Esophagus squamous epithelium (tissue), 5 donors: Measurements from ENCODE around the gene LAP3. TPM values are rescaled to one million over a fixed set of nuclear protein-coding genes. Genes with fewer than 3 reads are reported as not detected.

Experiments
- DNase-seq: peaks from one replicate; lab custom pipeline; 2025; lab: John Stamatoyannopoulos, UW
- H3K27ac ChIP-seq, 4 donors: fragments of 200-600 bp; sonication (generic); one replicate each; pipeline ENCODE4 v1.5.1; 2016 to 2019; ENCODE audit warnings: mild to moderate bottlenecking in 1 of 4
- H3K27me3 ChIP-seq, 4 donors: fragments of 200-600 bp; sonication (generic); 1 replicate in 3 of 4; 2 replicates in 1 of 4; pipeline versions ENCODE4 v1.5.1 to v1.6.0; 2017 to 2021; ENCODE audit warnings: antibody characterized with exemption in 1 of 4
- H3K36me3 ChIP-seq, 3 donors: fragments of 200-600 bp; sonication (generic); one replicate each; pipeline ENCODE4 v1.5.1; 2016 to 2019
- H3K4me1 ChIP-seq, 3 donors: fragments of 200-600 bp; sonication (generic); one replicate each; pipeline ENCODE4 v1.5.1; 2017 to 2019
- H3K4me3 ChIP-seq, 4 donors: fragments of 200-600 bp; sonication (generic); 1 replicate in 3 of 4; 2 replicates in 1 of 4; pipeline ENCODE4 v1.5.1; 2016 to 2019; ENCODE audit warnings: mild to moderate bottlenecking in 2 of 4, moderate library complexity in 1 of 4
- H3K9me3 ChIP-seq, 3 donors: fragments of 200-600 bp; sonication (generic); one replicate each; pipeline ENCODE4 v1.5.1; 2016 to 2019
- POLR2A ChIP-seq, 4 donors: fragments of 450-650 bp; IDR thresholded peaks; one replicate each; pipeline ENCODE4 v1.6.1; 2017; ENCODE audit warnings: antibody characterized with exemption in 4 of 4, mild to moderate bottlenecking in 4 of 4, moderate library complexity in 3 of 4
- WGBS, 2 donors: methylation state at CpG; one replicate each; pipeline ENCODE4 v1.1.5; 2018; 5-methylcytosine and 5-hydroxymethylcytosine counted together
- intact Hi-C: fragments of 100-400 bp; cut with DNase I; formaldehyde crosslinking; loops from one replicate; pipeline ENCODE4 v1.15.0; 2022
- total RNA-seq, 4 donors: library from RNA; depleted of rRNA; stranded (reverse); fragments of >200 nt; gene quantifications; one replicate each; pipeline ENCODE4 v1.1.0, GENCODE V29; 2016
- TF ChIP-seq, protein P1 (sequence below), 6 experiments: fragments of 450-650 bp in 4 of 6; fragments of 200-600 bp in 2 of 6; sonication (generic) in 2 of 6; IDR thresholded peaks; one replicate each; pipeline ENCODE4 v1.5.1; 2016 to 2019; ENCODE audit warnings: antibody characterized with exemption in 6 of 6, mild to moderate bottlenecking in 4 of 6, moderate library complexity in 4 of 6
- donor health status: DM: yes; HTN: yes; CAD: no.

The LAP3 gene
- total RNA-seq, 4 donors from 2014 or later, result 30.2 to 80.5 (median 54.6) TPM

DNA sequence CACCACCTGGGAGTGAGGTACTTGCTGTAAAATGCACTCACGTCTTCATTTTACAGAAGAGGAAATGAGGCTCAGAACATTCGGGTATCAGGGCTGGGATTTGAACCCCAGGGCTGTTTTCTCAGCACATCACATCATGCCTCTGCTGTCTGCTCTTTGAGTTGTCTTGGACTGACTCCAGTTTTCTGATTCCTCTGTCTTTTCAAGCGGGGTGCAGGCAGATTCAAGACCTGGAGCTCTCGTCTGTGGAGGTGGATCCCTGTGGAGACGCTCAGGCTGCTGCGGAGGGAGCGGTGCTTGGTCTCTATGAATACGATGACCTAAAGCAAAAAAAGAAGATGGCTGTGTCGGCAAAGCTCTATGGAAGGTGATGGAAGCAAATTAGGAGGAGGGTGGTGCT lies 6.3 kb downstream of the LAP3 start:
- 80 to 90% methylated on average over 4 to 9 of the region's 9 CpGs for WGBS, 2 donors

DNA sequence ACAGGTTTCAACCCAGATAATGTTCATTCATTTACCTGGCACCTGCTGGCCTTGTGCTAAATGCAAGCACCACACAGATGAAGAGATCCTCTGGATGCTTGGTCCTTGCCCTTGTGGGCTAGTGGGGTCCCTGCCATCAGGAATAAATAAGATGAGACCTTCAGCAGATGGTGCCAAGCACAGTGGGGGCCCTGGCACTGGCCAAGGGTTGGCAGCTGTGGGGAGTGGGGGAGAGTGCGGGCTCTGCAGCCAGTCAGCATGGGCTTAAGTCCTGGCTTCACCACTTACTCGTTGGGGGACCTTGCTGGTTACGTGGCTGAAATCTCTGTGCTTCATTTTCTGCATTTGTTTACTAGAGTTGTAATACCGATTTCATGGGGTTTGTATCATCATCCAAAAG lies 6.9 kb downstream of the LAP3 start:
- intact Hi-C loops, result no loop called here
- H3K27ac ChIP-seq, result no peak overlapping the region
- H3K36me3 ChIP-seq, result peaks cover 28 to 89% (median 43%) of the 10 kb centered on the region in 3 donors
- no peaks in the 10 kb centered on the region for H3K27me3 ChIP-seq
- DNase-seq, result no peak
- no peaks in the 10 kb centered on the region for H3K9me3 ChIP-seq
- no peak overlapping the region for H3K4me3 ChIP-seq
- no peak for TF ChIP-seq POLR2A (IDR thresholded peaks at IDR 0.05)
- TF ChIP-seq, protein P1, sequence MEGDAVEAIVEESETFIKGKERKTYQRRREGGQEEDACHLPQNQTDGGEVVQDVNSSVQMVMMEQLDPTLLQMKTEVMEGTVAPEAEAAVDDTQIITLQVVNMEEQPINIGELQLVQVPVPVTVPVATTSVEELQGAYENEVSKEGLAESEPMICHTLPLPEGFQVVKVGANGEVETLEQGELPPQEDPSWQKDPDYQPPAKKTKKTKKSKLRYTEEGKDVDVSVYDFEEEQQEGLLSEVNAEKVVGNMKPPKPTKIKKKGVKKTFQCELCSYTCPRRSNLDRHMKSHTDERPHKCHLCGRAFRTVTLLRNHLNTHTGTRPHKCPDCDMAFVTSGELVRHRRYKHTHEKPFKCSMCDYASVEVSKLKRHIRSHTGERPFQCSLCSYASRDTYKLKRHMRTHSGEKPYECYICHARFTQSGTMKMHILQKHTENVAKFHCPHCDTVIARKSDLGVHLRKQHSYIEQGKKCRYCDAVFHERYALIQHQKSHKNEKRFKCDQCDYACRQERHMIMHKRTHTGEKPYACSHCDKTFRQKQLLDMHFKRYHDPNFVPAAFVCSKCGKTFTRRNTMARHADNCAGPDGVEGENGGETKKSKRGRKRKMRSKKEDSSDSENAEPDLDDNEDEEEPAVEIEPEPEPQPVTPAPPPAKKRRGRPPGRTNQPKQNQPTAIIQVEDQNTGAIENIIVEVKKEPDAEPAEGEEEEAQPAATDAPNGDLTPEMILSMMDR (IDR thresholded peaks at IDR 0.05), result no peak
- 90 to 95% methylated on average over 2 to 4 of the region's 4 CpGs for WGBS, 2 donors
- H3K4me1 ChIP-seq, result peaks cover 0 to 31% (median 9%) of the 10 kb centered on the region in 3 donors

More for the DNA sequence above, 6.3 kb downstream of the LAP3 start:
- H3K9me3 ChIP-seq, result no peaks in the 10 kb centered on the region
- intact Hi-C loops, result no loop called here
- no peaks in the 10 kb centered on the region for H3K27me3 ChIP-seq
- H3K4me1 ChIP-seq, result peaks cover 0 to 38% (median 15%) of the 10 kb centered on the region in 3 donors
- H3K27ac ChIP-seq, result no peak overlapping the region
- H3K4me3 ChIP-seq, result no peak overlapping the region
- TF ChIP-seq POLR2A (IDR thresholded peaks at IDR 0.05), result no peak
- TF ChIP-seq, protein P1 (IDR thresholded peaks at IDR 0.05), result no peak
- DNase-seq, result no peak
- H3K36me3 ChIP-seq, result peaks cover 26 to 82% (median 43%) of the 10 kb centered on the region in 3 donors

DNA sequence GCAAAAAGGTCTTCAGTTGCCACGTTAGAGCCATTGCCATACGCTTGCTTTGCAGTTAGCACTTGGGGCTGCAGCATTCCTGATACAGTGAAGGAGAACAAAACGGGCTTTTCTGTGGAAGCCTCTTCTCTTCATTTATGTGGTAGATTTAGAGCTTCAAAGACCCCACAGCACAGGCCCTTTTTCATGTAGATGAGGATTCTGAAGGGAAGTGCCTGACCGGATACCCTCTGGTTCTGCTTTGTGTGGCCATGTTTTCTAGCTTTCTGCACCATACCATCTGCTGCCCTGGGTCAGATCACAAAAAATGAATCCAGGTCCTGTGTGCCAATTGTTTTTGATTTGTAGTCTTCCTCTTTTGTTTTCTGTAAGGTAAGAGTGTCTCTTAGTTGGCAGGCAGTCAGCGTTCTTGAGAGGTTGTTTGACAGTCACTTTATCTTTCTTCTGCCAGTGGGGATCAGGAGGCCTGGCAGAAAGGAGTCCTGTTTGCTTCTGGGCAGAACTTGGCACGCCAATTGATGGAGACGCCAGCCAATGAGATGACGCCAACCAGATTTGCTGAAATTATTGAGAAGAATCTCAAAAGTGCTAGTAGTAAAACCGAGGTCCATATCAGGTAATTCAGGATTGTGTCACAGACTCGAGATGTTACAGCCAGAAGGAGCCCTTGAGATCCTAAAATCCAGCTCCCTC lies 7.7 kb downstream of the LAP3 start:
- intact Hi-C loops, result no loop called here
- TF ChIP-seq, protein P1 (IDR thresholded peaks at IDR 0.05), result no peak
- TF ChIP-seq POLR2A (IDR thresholded peaks at IDR 0.05), result no peak
- Histone ChIP-seq H3K36me3 (peaks cover 35 to 96% (median 43%) of the 10 kb centered on the region in 3 donors), H3K27me3 (no peaks in the 10 kb centered on the region), H3K9me3 (no peaks in the 10 kb centered on the region), H3K4me1 (peaks cover 0 to 24% (median 2%) of the 10 kb centered on the region in 3 donors), H3K27ac (no peak overlapping the region), H3K4me3 (no peak overlapping the region)
- DNase-seq, result no peak
- WGBS, 2 donors, result 73 to 93% methylated on average over 8 to 10 of the region's 10 CpGs

DNA sequence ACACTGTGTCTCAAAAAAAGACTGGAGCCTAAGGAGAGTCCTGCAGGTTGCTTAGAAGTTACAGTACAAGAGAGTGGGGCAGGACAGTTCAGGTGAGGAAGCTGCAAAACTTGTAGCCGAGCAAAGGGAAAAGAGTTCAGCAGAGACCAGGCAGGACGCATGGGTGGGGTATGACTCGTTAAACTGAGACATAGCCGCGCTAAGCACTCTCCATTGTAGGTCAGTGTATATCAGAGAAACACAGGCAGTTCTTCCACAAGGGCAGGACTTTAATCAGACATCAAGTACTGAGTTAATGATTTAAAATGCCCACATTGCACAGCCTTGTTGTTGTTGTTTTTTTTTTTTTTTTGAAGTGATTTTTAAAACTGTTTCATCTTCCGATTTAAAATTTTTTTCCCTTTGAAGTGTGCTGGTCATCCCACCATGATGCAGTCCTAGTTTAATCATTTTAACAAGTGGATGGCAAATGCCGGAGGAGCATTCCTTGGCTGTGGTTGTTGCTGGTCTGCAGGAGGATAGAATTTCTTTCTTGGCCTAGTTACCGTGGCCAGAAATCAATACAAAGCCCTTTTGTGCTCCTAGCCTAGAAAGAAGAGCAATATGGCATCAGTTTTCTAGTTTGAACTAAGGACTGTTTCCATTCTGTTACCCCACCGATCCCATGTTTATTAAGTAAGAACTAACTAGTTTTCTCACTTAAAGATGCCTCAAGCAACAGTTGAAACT lies 10.3 kb downstream of the LAP3 start:
- intact Hi-C loops, result no loop called here
- H3K4me1 ChIP-seq, result no peaks in the 10 kb centered on the region
- peaks cover 39 to 100% (median 43%) of the 10 kb centered on the region in 3 donors for H3K36me3 ChIP-seq
- WGBS, 2 donors, result 89 to 94% methylated on average over 9 of the region's 9 CpGs
- no peaks in the 10 kb centered on the region for H3K9me3 ChIP-seq
- DNase-seq, result no peak
- H3K4me3 ChIP-seq, result no peak overlapping the region
- no peak for TF ChIP-seq POLR2A (IDR thresholded peaks at IDR 0.05)
- TF ChIP-seq, protein P1 (IDR thresholded peaks at IDR 0.05), result no peak
- no peaks in the 10 kb centered on the region for H3K27me3 ChIP-seq
- H3K27ac ChIP-seq, result no peak overlapping the region

DNA sequence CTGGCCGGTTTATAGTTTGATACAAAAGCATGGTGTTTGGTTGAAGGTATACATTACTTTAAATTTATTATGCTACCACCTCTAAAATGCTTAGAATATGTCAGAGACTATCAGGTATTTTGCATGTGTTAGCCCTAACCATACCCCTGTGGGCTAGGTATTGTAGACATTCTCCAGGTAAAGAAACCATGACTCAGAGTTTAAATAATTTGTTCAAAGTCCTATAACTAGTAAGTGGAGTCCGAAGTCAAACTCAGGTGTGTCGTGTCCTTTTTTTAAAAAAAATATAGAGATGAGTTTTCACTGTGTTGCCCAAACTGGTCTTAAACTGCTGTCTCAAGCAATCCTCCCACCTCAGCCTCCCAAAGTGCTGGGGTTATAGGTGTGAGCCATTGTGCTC lies 12.4 kb downstream of the LAP3 start:
- H3K4me1 ChIP-seq, result no peaks in the 10 kb centered on the region
- intact Hi-C loops, result no loop called here
- TF ChIP-seq, protein P1 (IDR thresholded peaks at IDR 0.05), result no peak
- no peak for TF ChIP-seq POLR2A (IDR thresholded peaks at IDR 0.05)
- no peak overlapping the region for H3K4me3 ChIP-seq
- WGBS, 2 donors, result 90 to 95% methylated on average over 3 of the region's 3 CpGs
- peaks cover 25 to 100% (median 25%) of the 10 kb centered on the region in 3 donors for H3K36me3 ChIP-seq
- no peak overlapping the region for H3K27ac ChIP-seq
- H3K9me3 ChIP-seq, result no peaks in the 10 kb centered on the region
- H3K27me3 ChIP-seq, result no peaks in the 10 kb centered on the region
- DNase-seq, result no peak
